Common myeloid progenitor, CD34-positive (primary cell): Measurements from ENCODE around the gene MYO3B.

Experiments
- CTCF ChIA-PET: fragments of 350-600 bp; sonication (Branson Sonifier 250); formaldehyde crosslinking; loops from one replicate; lab custom pipeline; 2021; ENCODE audit warnings: antibody characterized with exemption; lab: Charles Lee
- POLR2A ChIA-PET: fragments of 350-600 bp; sonication (Branson Sonifier 250); formaldehyde crosslinking; loops from one replicate; lab custom pipeline; 2021; ENCODE audit warnings: antibody characterized with exemption; lab: Charles Lee
- DNase-seq, 3 donors: peaks; one replicate each; pipeline versions ENCODE4 v3.0.0 to v3.0.0-alpha.2; 2013
- H3K27ac ChIP-seq, 2 experiments: 1 replicate in 1 of 2; 2 replicates in 1 of 2; pipeline ENCODE4 v1.7.0; 2013; ENCODE audit warnings: inconsistent platforms in 2 of 2, low read length in 2 of 2, mild to moderate bottlenecking in 2 of 2, low read depth in 1 of 2, moderate library complexity in 1 of 2; ENCODE audit not compliant: severe bottlenecking in 2 of 2, insufficient read depth in 1 of 2, poor library complexity in 1 of 2
- H3K27me3 ChIP-seq, 5 experiments: replicated peaks in 2 of 5; 1 replicate in 3 of 5; 2 replicates in 2 of 5; pipeline versions ENCODE4 v1.6.1 to v1.7.0; 2013; ENCODE audit warnings: low read length in 4 of 5, mild to moderate bottlenecking in 2 of 5, moderate library complexity in 2 of 5, inconsistent platforms in 1 of 5; ENCODE audit not compliant: insufficient read depth in 5 of 5, control insufficient read depth in 4 of 5
- H3K36me3 ChIP-seq, 4 experiments: 1 replicate in 2 of 4; 2 replicates in 2 of 4; pipeline versions ENCODE4 v1.6.1 to v1.7.0; 2013; ENCODE audit warnings: low read length in 3 of 4, control low read depth in 1 of 4, mild to moderate bottlenecking in 1 of 4; ENCODE audit not compliant: control insufficient read depth in 4 of 4, insufficient read depth in 4 of 4
- H3K4me1 ChIP-seq, 4 experiments: 1 replicate in 3 of 4; 2 replicates in 1 of 4; pipeline versions ENCODE4 v1.6.1 to v1.7.1; 2013; ENCODE audit warnings: low read length in 3 of 4, mild to moderate bottlenecking in 3 of 4, control low read depth in 1 of 4, inconsistent platforms in 1 of 4, moderate library complexity in 1 of 4; ENCODE audit not compliant: control insufficient read depth in 4 of 4, insufficient read depth in 4 of 4; ENCODE audit errors: control extremely low read depth in 1 of 4
- H3K4me3 ChIP-seq, 7 experiments: 1 replicate in 4 of 7; 2 replicates in 3 of 7; pipeline versions ENCODE4 v1.5.1 to v1.7.0; 2013; ENCODE audit warnings: mild to moderate bottlenecking in 7 of 7, low read length in 6 of 7, moderate library complexity in 6 of 7, inconsistent platforms in 2 of 7, low read depth in 2 of 7, control low read depth in 1 of 7; ENCODE audit not compliant: insufficient read depth in 4 of 7, control insufficient read depth in 1 of 7; ENCODE audit errors: extremely low read depth in 1 of 7
- H3K9me3 ChIP-seq, 5 experiments: 1 replicate in 4 of 5; 2 replicates in 1 of 5; pipeline versions ENCODE4 v1.6.1 to v1.7.1; 2013; ENCODE audit warnings: low read length in 4 of 5, mild to moderate bottlenecking in 2 of 5, inconsistent platforms in 1 of 5, low read depth in 1 of 5, moderate library complexity in 1 of 5; ENCODE audit not compliant: control insufficient read depth in 4 of 5, insufficient read depth in 2 of 5; ENCODE audit errors: control extremely low read depth in 1 of 5
- WGBS: methylation state at CpG from one replicate; pipeline ENCODE4 v1.1.5; 2013; ENCODE audit not compliant: insufficient coverage; 5-methylcytosine and 5-hydroxymethylcytosine counted together

MYO3B gene

DNA sequence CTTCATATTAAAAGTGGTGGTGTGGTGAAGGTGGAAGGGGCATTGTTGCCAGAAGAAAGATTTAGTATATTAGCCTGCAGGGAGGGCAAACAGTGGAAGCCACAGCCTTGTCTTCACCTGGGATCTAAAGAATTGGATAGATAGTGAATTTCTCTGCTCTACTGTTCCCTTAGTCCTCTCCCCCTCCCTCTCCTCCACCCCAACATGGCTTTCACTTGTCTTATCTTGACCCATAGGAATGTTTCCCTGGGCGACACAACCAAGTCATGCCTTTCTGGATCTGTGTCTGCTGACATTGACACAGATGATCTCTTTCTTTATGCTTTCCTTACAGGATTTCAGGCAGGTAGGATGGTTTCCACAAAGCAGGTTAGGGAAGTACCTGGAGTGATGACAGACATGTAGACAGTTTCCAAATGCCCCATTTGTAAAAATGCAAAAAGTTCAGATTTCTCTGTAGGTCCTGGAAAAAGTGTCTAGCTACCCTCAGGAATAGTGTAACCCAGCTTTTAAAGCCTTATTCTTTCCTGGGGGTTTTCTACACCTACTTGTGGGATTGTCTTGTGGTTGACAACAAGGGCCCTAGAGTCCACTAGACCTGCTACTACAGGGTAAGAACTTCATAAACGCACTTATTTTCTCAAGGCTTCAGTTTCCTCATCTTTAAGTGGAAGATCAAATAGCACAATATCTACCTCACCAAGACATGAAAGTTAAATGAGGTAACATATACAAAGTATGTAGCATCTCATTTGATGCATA is 353.0 kb downstream of the MYO3B start:
- H3K27me3 ChIP-seq = peaks cover 0 to 3% (median 0%) of the 10 kb centered on the region in 5 experiments
- no peak for DNase-seq
- WGBS = no CpG with 5 or more reads among the region's 2 CpGs
- POLR2A ChIA-PET = no interaction called here
- no peak overlapping the region for H3K4me3 ChIP-seq
- no peaks in the 10 kb centered on the region for H3K9me3 ChIP-seq
- H3K36me3 ChIP-seq = no peaks in the 10 kb centered on the region
- H3K4me1 ChIP-seq = peaks cover 0 to 9% (median 2%) of the 10 kb centered on the region in 4 experiments
- CTCF ChIA-PET = no interaction called here
- H3K27ac ChIP-seq = no peak overlapping the region

DNA sequence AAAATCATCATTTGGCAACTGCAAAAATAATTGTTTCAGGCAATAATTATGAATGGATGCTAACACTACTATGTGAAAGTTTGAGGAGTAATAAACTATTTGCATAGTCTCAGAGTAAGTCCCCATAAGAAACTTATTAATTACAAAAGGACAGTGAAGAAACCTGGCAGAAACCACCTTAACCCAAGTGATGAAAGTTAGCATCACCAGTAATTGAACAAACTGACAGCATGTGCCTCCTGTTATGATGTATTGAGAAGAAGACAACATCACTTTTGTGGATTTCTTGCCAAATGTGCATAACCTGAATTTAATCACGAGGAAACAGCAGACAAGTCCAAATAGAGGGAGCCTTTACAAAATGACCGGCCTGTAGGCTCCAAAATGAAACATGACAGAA is 353.9 kb downstream of the MYO3B start:
- H3K4me3 ChIP-seq = no peak overlapping the region
- H3K36me3 ChIP-seq = no peaks in the 10 kb centered on the region
- WGBS = 87% methylated on average over 2 of the region's 2 CpGs
- peaks cover 0 to 9% (median 2%) of the 10 kb centered on the region in 4 experiments for H3K4me1 ChIP-seq
- H3K27ac ChIP-seq = no peak overlapping the region
- DNase-seq = no peak
- ChIA-PET POLR2A (no interaction called here), CTCF (no interaction called here)
- peaks cover 0 to 3% (median 0%) of the 10 kb centered on the region in 5 experiments for H3K27me3 ChIP-seq
- no peaks in the 10 kb centered on the region for H3K9me3 ChIP-seq

DNA sequence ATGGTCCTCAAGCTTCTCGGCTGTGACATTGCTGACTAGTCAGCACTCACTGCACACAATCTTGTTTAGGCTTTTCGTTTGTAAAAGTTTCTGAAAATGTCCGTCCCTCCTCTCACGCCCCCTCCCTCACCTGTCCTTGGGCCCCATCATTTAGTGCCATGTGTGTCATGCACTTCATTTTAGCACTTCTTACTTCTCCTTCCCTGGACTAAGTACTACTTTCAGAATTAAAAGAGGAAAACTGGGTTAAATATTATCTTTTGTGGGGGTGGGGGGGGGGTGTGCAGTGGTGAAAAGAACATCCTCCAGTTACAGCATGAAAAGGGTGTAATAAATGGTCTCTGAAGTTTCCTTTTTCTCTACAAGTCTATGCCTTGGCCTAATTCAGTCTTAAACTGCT is 355.2 kb downstream of the MYO3B start:
- ChIA-PET CTCF (interaction anchor here (0.6 kb wide), 1 partner anchor 551 kb away, joined by 3 read pairs; no protein-coding TSS in a partner anchor), POLR2A (no interaction called here)
- Histone ChIP-seq H3K36me3 (no peaks in the 10 kb centered on the region), H3K4me3 (no peak overlapping the region), H3K27ac (no peak overlapping the region), H3K27me3 (peaks cover 0 to 3% (median 0%) of the 10 kb centered on the region in 5 experiments), H3K4me1 (peaks cover 0 to 9% (median 2%) of the 10 kb centered on the region in 4 experiments), H3K9me3 (no peaks in the 10 kb centered on the region)
- 98% methylated on average over 4 of the region's 4 CpGs for WGBS
- DNase-seq = no peak

DNA sequence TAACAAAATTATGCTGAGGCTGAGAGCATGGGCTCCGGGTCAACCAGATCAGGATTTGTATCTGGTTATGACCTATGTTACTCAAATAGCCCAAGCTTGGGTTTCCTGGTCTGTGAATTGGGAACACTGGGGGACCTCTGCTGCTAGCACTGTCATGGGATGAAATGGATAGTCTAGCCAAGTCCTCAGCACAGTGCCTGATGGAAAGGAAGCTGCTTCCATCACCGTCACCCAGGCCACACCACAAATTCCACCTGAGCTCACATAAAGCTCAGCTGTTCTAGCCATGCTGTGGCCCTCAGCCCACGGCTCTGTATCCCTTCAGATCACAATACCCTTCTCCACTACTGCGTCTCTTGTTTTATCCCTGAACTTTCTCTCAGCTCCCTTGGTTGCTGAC is 357.6 kb downstream of the MYO3B start:
- no peak for DNase-seq
- Histone ChIP-seq H3K4me3 (no peak overlapping the region), H3K27me3 (peaks cover 0 to 7% (median 0%) of the 10 kb centered on the region in 5 experiments), H3K27ac (no peak overlapping the region), H3K4me1 (peaks cover 0 to 2% (median 0%) of the 10 kb centered on the region in 4 experiments), H3K9me3 (no peaks in the 10 kb centered on the region), H3K36me3 (no peaks in the 10 kb centered on the region)
- ChIA-PET CTCF (no interaction called here), POLR2A (no interaction called here)
- WGBS = 100% methylated on average over 1 of the region's 4 CpGs

DNA sequence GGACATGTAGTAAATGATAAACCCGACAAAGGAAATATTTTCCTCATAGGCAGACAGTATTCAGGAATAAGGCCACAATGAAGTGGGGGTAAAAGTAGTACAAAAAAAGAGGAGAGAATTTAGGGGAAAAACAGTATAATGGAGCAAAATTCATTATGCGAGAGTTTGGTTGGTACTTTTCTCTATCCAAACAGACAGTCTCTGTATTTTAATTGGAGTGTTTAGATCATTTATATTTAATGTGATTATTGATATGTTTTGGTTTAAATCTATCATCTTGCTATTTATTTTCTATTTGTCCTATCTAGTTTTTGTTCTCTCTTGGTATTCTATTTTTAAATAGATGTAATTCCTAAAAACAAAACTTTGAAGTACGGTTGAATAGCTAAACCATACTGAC is 366.9 kb downstream of the MYO3B start:
- no peak for DNase-seq
- Histone ChIP-seq H3K36me3 (no peaks in the 10 kb centered on the region), H3K27ac (no peak overlapping the region), H3K4me1 (no peaks in the 10 kb centered on the region), H3K4me3 (no peak overlapping the region), H3K9me3 (peaks cover 0 to 14% (median 2%) of the 10 kb centered on the region in 5 experiments), H3K27me3 (peaks cover 0 to 5% (median 0%) of the 10 kb centered on the region in 5 experiments)
- POLR2A ChIA-PET = no interaction called here
- 100% methylated on average over 1 of the region's 3 CpGs for WGBS
- CTCF ChIA-PET = no interaction called here

DNA sequence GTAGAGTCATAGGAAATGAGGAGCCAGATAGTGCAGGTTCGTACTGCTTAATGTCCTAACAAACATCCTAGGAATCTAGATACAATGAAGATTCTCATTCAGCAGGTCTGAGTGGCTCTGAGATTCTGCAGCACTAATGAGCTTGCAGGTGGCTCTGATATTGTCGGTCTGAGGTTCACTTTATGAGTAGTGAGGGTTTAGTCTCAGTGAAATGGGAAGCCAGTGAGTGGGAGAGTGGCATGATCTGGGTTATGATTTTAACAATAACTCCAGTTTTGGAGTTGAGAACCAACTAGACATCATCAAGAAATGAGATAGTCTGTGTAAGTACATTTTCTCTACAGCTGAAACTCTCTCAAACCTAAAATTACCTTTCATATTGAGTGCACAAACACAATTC is 370.4 kb downstream of the MYO3B start:
- H3K36me3 ChIP-seq = no peaks in the 10 kb centered on the region
- ChIA-PET POLR2A (no interaction called here), CTCF (no interaction called here)
- no peaks in the 10 kb centered on the region for H3K4me1 ChIP-seq
- H3K27ac ChIP-seq = no peak overlapping the region
- no peaks in the 10 kb centered on the region for H3K27me3 ChIP-seq
- WGBS = 100% methylated on average over 1 of the region's 2 CpGs
- DNase-seq = no peak
- peaks cover 0 to 23% (median 3%) of the 10 kb centered on the region in 5 experiments for H3K9me3 ChIP-seq
- no peak overlapping the region for H3K4me3 ChIP-seq

DNA sequence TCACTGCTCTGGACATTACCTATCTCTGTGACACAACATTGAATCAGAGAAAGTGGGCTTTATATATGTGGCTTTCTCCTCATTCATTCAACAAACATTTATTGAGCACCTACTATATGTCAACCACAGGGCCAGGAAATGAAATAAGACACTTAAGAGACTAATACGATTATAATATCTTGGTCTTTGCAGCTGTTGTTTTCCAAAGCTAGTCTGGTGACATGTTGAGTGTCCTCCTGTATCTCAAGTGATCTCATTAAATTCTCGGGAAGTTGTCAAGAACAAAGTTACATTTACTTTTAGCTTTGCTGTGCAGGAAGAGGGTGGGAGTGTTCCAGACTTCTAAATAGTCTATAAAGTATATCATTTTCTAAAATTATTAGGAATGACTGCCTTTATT is 372.6 kb downstream of the MYO3B start:
- ChIA-PET POLR2A (no interaction called here), CTCF (no interaction called here)
- no peak overlapping the region for H3K4me3 ChIP-seq
- no peak for DNase-seq
- H3K27me3 ChIP-seq = no peaks in the 10 kb centered on the region
- no peaks in the 10 kb centered on the region for H3K4me1 ChIP-seq
- H3K9me3 ChIP-seq = peaks cover 0 to 9% (median 3%) of the 10 kb centered on the region in 5 experiments
- no peak overlapping the region for H3K27ac ChIP-seq
- H3K36me3 ChIP-seq = no peaks in the 10 kb centered on the region
- 90% methylated on average over 1 of the region's 2 CpGs for WGBS
